Stimulated activated CD8-positive, alpha-beta memory T cell treated with anti-CD3 and anti-CD28 coated beads, Interleukin-15, amount 100 ng/mL, for 24 hours (primary cell): ENCODE data around the gene PIAS2.

Experiments
- DNase-seq: peaks from one replicate; pipeline ENCODE4 v3.0.0-alpha.2; 2020; ENCODE audit warnings: low read depth

PIAS2 gene

DNA sequence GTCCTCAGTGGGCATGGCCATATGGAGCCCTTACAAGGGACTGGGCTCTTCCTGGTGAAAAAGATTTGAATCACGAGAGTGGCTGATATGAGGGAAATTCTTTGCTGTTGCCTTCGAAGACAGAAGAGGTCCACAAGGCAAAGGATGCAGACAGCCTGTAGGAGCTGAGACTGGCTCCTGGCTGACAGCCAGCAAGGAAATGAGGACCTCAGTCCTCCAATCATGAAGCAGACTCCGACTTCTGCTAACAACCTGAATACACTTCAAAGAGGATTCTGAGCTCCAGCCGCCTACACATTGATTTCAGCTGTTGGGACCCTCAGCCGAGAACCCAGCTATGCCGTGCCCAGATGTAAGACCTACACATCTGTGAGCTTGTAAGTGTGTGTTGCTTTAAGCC lies 157.4 kb downstream of the PIAS2 start:
- no peak for DNase-seq

DNA sequence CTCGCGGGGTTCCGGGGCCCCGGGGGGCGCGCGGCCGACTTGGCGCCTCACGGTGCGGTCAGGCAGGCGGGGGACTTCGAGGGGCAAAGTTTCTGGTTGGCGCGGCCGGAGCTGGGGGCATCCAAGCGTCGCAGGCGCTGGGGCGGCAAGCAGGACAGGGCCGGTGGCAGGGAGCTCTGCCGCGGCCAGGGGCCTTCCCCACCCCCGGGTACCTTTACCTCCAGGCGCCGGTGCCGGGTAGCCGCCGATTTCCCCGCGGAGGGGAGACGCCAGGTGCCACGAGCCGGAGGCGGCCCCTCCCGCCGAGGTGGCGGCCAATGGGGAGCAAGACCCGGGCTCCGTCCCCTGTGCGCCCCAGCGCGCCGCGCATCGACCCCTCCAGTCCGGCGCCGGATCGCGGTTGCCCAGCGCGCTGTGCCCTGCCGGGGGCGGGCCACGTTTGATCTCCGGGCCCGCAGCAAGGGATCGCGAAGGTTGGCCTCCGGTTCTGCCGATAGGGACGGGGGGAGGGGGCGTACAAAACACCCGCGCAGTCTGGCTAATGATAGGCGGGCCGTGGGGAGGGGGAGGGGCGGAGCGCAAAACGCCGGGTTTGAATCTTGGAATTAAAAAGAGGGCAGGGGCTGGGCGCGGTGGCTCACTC lies 160.6 kb downstream of the PIAS2 start, which contains the start of gene ST8SIA5:
TSS of gene ST8SIA5 (minus strand) at position 495 of the 643 bp plus-strand sequence. CDS start 545 bp downstream, outside the sequence.
- no peak for DNase-seq

DNA sequence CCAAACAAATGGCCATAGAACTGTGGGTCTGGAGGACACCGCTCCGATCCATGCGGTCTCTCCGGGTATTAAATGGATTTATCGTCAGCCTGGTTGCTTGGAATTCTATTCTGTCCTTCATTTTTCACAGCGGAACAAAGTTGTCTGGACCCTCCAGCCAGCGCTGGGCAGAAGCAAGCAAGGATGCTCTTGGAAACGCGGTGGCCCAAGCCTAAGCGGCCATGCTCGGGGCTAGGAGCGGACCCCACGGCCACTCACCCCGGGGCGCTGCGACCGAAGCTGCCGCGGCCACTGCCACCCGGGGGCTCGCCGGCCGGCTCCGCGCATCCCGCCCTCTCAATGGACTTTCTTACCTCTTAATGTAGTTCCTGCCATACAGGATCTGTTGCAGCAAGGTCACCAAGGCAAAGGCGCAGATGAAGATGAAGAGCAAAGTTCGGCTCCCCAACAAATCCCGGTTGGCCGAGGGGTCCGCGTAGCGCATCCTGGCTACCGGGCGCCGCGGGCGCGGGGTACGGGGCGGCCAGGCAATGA lies 161.2 kb downstream of the PIAS2 start:
- DNase-seq = no peak

DNA sequence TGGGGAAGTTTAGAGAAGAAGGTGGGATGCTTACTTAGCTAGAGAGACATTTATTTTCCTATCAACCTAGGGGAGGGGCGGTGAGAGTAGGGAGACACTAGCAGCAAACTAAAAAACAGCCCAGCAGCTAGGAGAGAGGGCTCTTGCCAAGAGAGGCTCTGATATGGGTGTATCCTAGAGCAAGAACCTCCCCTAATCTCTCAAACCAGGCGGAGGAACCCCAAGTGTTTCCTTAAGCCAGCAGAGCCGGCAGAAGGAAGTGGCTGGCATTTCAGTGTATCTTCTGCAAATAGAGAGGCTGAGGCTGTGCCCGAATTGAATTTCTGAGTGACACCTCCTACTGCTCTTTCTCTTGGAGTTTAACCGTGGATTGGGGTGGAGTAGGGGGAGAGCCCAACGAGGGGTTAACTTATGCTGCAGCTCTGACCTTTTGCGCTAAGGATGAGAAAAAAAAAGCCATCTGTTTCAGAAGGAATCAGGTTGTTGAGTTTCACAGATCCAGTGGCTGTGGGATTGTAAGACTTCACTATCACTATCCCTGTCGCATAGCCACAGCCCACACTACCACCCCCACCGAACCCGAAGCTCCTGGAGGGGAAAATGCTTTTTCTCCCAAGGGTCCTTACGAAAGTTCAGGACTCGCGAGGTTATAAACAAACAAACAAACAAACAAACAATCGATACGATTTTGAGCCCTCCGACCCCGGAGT lies 161.8 kb downstream of the PIAS2 start:
- no peak for DNase-seq

DNA sequence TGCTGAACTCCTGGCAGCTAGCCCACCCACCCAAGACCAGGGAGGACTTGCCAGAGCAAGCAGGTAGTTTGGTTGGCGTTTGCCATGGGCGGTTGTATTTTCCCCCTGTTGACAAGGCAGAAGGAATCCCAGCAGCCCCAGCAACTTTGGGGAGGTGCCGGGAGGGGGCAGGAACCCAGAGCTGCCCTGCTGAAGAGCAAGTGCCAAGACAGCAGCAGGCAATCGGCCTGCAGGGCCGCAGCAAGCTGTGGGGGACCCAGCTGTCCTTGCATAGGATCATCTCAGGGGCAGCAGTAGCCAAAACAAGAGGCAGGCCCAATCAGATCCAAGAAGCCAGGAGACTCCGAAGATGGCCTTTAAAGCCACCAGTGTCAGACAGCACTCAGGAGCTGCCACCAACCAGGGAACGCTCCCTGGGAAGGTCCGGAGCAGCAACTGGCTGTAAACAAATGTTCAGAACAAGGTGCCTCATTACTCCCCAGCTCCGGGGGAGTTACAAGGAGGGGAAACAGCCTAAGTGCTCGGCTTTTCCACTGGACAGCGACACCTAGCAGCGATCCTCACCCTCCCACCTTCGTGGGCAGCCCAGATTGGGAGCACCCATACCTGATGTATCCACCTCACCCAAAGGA lies 162.5 kb downstream of the PIAS2 start:
- no peak for DNase-seq

DNA sequence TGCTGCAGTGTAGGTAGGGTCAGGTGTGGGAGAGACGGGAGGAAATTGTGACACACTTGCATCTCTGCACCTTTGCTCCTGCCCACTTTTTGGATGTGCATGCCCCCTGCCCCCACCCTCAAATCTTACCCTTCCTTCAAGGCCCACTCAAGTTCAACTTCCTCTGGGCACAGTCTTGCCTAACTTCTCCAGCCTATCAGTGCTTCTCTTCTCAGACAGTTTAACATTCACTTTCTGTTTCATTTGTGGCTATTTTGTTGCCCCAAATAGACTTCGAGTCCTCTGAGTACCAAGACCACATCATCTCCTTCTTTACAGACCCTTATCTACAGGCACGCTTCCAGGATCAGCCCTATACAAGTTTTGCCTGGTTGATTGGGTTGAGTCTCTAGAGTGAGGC lies 163.1 kb downstream of the PIAS2 start:
- no peak for DNase-seq
